Small intestine (tissue), 7 donors: ENCODE measurements around the gene HYOU1. TPM values are rescaled to one million over a fixed set of nuclear protein-coding genes. Genes with fewer than 3 reads are reported as not detected.

Experiments
- DNase-seq, 2 donors: peaks; one replicate each; pipeline versions ENCODE4 v3.0.0 to v3.0.0-alpha.2; 2013
- FAIRE-seq: peaks from 2 replicates; lab custom pipeline; 2012; peaks lifted over from hg19 to GRCh38; lab: Jason Lieb, UNC
- H3K27ac ChIP-seq, 3 donors: one replicate each; pipeline ENCODE4 v1.5.1; 2013; ENCODE audit warnings: low read length in 2 of 3, mild to moderate bottlenecking in 2 of 3, control low read depth in 1 of 3, inconsistent platforms in 1 of 3, low read depth in 1 of 3, moderate library complexity in 1 of 3
- H3K27me3 ChIP-seq, 3 donors: one replicate each; pipeline ENCODE4 v1.6.1; 2013; ENCODE audit warnings: low read length in 3 of 3, inconsistent platforms in 1 of 3; ENCODE audit not compliant: control insufficient read depth in 3 of 3, insufficient read depth in 3 of 3
- H3K36me3 ChIP-seq, 3 donors: one replicate each; pipeline ENCODE4 v1.6.1; 2013; ENCODE audit warnings: low read length in 3 of 3, inconsistent platforms in 1 of 3, low read depth in 1 of 3, mild to moderate bottlenecking in 1 of 3, moderate library complexity in 1 of 3; ENCODE audit not compliant: control insufficient read depth in 3 of 3, insufficient read depth in 2 of 3
- H3K4me1 ChIP-seq, 3 donors: one replicate each; pipeline ENCODE4 v1.6.1; 2013; ENCODE audit warnings: low read length in 2 of 3, inconsistent platforms in 1 of 3, low read depth in 1 of 3, mild to moderate bottlenecking in 1 of 3, moderate library complexity in 1 of 3; ENCODE audit not compliant: control insufficient read depth in 3 of 3, insufficient read depth in 2 of 3
- H3K4me3 ChIP-seq, 3 donors: one replicate each; pipeline ENCODE4 v1.5.1; 2013; ENCODE audit warnings: low read length in 3 of 3, control low read depth in 1 of 3, inconsistent platforms in 1 of 3, low read depth in 1 of 3, mild to moderate bottlenecking in 1 of 3, moderate library complexity in 1 of 3
- H3K9me3 ChIP-seq, 2 donors: one replicate each; pipeline ENCODE4 v1.6.1; 2013; ENCODE audit warnings: low read depth in 1 of 2, low read length in 1 of 2; ENCODE audit not compliant: control insufficient read depth in 2 of 2, insufficient read depth in 1 of 2
- WGBS, 3 donors: extraction: QIAGEN DNeasy Blood & Tissue Kit; methylation state at CpG; one replicate each; pipeline ENCODE4 v1.1.7; 2013; 5-methylcytosine and 5-hydroxymethylcytosine counted together
- polyA plus RNA-seq, 4 donors: library from polyadenylated mRNA; stranded (reverse) in 3 of 4; unstranded in 1 of 4; fragments of 200-250 nt in 3 of 4; fragments of 120-200 nt in 1 of 4; gene quantifications; one replicate each; pipeline versions ENCODE4 v1.2.1 to v1.2.3, GENCODE V29; 2013
- donor health status: healthy with polysubstance abuse.
- donor health status: control.
- donor health status: control.
- donor health status: Bipolar disorder and iron deficiency.
- donor health status: healthy.

The HYOU1 gene
- polyA plus RNA-seq, 4 donors: 17.4 to 127 (median 53.3) TPM

- Histone ChIP-seq H3K4me3 (no peak overlapping the region), H3K4me1 (peaks cover 2 to 27% (median 8%) of the 10 kb centered on the region in 3 donors), H3K9me3 (no peaks in the 10 kb centered on the region), H3K27ac (no peak overlapping the region), H3K27me3 (no peaks in the 10 kb centered on the region), H3K36me3 (peaks cover 0 to 24% (median 2%) of the 10 kb centered on the region in 3 donors)
- DNase-seq (no peak), FAIRE-seq (no peak)
- WGBS, 3 donors: 67 to 72% (median 68%) methylated on average over 6 of the region's 6 CpGs
Observed at GRCh38 chr11:119099711-119100110, 42.7 kb upstream of the HYOU1 start.

- H3K9me3 ChIP-seq: no peaks in the 10 kb centered on the region
- peak overlapping the region; percentile 78 to 93 (median 88) for H3K27ac ChIP-seq
- H3K27me3 ChIP-seq: no peaks in the 10 kb centered on the region
- FAIRE-seq (no peak), DNase-seq (peak; percentile 100)
- WGBS, 3 donors: 0% methylated on average over 73 to 79 of the region's 79 CpGs
- peak overlapping the region; percentile 59 to 88 (median 81) for H3K4me3 ChIP-seq
- H3K4me1 ChIP-seq: peaks cover 2 to 29% (median 2%) of the 10 kb centered on the region in 3 donors
- peaks cover 2 to 48% (median 3%) of the 10 kb centered on the region in 3 donors for H3K36me3 ChIP-seq
Observed at GRCh38 chr11:119095066-119095880, 38.3 kb upstream of the HYOU1 start.

- Histone ChIP-seq H3K4me1 (peaks cover 2 to 24% (median 2%) of the 10 kb centered on the region in 3 donors), H3K27me3 (no peaks in the 10 kb centered on the region), H3K36me3 (peaks cover 2 to 53% (median 3%) of the 10 kb centered on the region in 3 donors), H3K9me3 (no peaks in the 10 kb centered on the region), H3K27ac (peak overlapping the region; percentile 78 to 93 (median 88)), H3K4me3 (peak overlapping the region; percentile 59 to 88 (median 81))
- 0 to 2% (median 1%) methylated on average over 13 to 19 of the region's 19 CpGs for WGBS, 3 donors
- DNase-seq (peak; percentile 82 to 92), FAIRE-seq (no peak)
Observed at GRCh38 chr11:119094816-119095065, 37.7 kb upstream of the HYOU1 start.

GRCh38 chr11:119093942-119094815 lies 37.2 kb upstream of the HYOU1 start:
- peak overlapping the region; percentile 78 to 93 (median 88) for H3K27ac ChIP-seq
- peak overlapping the region; percentile 59 to 88 (median 81) for H3K4me3 ChIP-seq
- WGBS, 3 donors: 0% methylated on average over 63 to 81 of the region's 81 CpGs

GRCh38 chr11:119092880-119093842 lies 36.2 kb upstream of the HYOU1 start:
- WGBS, 3 donors: 17 to 41% (median 19%) methylated on average over 12 of the region's 12 CpGs
- H3K4me3 ChIP-seq: peak overlapping the region; percentile 59 to 88 (median 81)
- H3K9me3 ChIP-seq: no peaks in the 10 kb centered on the region
- DNase-seq (peak in 1 of 2 donors; percentile 39), FAIRE-seq (no peak)
- no peaks in the 10 kb centered on the region for H3K27me3 ChIP-seq
- peaks cover 2 to 63% (median 3%) of the 10 kb centered on the region in 3 donors for H3K36me3 ChIP-seq
- peak overlapping the region in 2 of 3 donors; percentile 69 to 78 for H3K27ac ChIP-seq
- peaks cover 2 to 23% (median 2%) of the 10 kb centered on the region in 3 donors for H3K4me1 ChIP-seq

More at GRCh38 chr11:119093942-119094815, 37.2 kb upstream of the HYOU1 start:
- peaks cover 2 to 23% (median 2%) of the 10 kb centered on the region in 3 donors for H3K4me1 ChIP-seq
- no peaks in the 10 kb centered on the region for H3K9me3 ChIP-seq
- DNase-seq (peak in 1 of 2 donors; percentile 66), FAIRE-seq (no peak)
- no peaks in the 10 kb centered on the region for H3K27me3 ChIP-seq
- H3K36me3 ChIP-seq: peaks cover 2 to 56% (median 3%) of the 10 kb centered on the region in 3 donors

- 79 to 86% (median 82%) methylated on average over 13 of the region's 13 CpGs for WGBS, 3 donors
- H3K36me3 ChIP-seq: peaks cover 0 to 60% (median 3%) of the 10 kb centered on the region in 3 donors
- no peak overlapping the region for H3K27ac ChIP-seq
- H3K9me3 ChIP-seq: no peaks in the 10 kb centered on the region
- FAIRE-seq (no peak), DNase-seq (no peak)
- peaks cover 2 to 29% (median 2%) of the 10 kb centered on the region in 3 donors for H3K4me1 ChIP-seq
- no peak overlapping the region for H3K4me3 ChIP-seq
- no peaks in the 10 kb centered on the region for H3K27me3 ChIP-seq
Observed at GRCh38 chr11:119091966-119092879, 35.2 kb upstream of the HYOU1 start.

GRCh38 chr11:119091178-119091577 lies 34.2 kb upstream of the HYOU1 start:
- H3K27ac ChIP-seq: no peak overlapping the region
- WGBS, 3 donors: 76 to 82% (median 81%) methylated on average over 9 of the region's 9 CpGs
- DNase-seq: no peak

More at GRCh38 chr11:119091178-119091577, 34.2 kb upstream of the HYOU1 start:
- Histone ChIP-seq H3K36me3 (peaks cover 0 to 50% (median 3%) of the 10 kb centered on the region in 3 donors), H3K4me3 (no peak overlapping the region), H3K9me3 (no peaks in the 10 kb centered on the region), H3K27me3 (no peaks in the 10 kb centered on the region), H3K4me1 (peaks cover 2 to 29% (median 2%) of the 10 kb centered on the region in 3 donors)
- no peak for FAIRE-seq
